DOHH2 (cell line): ENCODE measurements around the gene ST7.

Source experiments
- CTCF ChIP-seq: fragments of 200-600 bp; sonication (generic); IDR thresholded peaks from one replicate; pipeline ENCODE4 v1.5.1; 2014; ENCODE audit warnings: antibody characterized with exemption, mild to moderate bottlenecking, low read depth, low read length; ENCODE audit not compliant: poor library complexity, severe bottlenecking
- EZH2phosphoT487 ChIP-seq: fragments of 200-600 bp; sonication (generic); IDR thresholded peaks from 2 replicates; pipeline ENCODE4 v1.6.1; 2017; ENCODE audit warnings: borderline replicate concordance, mild to moderate bottlenecking, antibody characterized with exemption, low read length, moderate library complexity, mixed read lengths

- TF ChIP-seq CTCF (no peak), EZH2phosphoT487 (no peak)
Measured at GRCh38 chr7:116912269-116912909, 40.9 kb upstream of the ST7 start.
